ENCODE measurements around the gene KIAA0232. TPM values are rescaled to one million over a fixed set of nuclear protein-coding genes. Genes with fewer than 3 reads are reported as not detected.
A peak's percentile ranks its signal among the peaks of the same experiment; 100 is the strongest.
"Not testable (repeated sequence)": the region's sequence is repeated elsewhere in the genome, so short reads cannot be mapped to it uniquely, and the experiment has no call there.

The KIAA0232 gene
- total RNA-seq, 1 donor from 2014 or later = 20.9 TPM

DNA sequence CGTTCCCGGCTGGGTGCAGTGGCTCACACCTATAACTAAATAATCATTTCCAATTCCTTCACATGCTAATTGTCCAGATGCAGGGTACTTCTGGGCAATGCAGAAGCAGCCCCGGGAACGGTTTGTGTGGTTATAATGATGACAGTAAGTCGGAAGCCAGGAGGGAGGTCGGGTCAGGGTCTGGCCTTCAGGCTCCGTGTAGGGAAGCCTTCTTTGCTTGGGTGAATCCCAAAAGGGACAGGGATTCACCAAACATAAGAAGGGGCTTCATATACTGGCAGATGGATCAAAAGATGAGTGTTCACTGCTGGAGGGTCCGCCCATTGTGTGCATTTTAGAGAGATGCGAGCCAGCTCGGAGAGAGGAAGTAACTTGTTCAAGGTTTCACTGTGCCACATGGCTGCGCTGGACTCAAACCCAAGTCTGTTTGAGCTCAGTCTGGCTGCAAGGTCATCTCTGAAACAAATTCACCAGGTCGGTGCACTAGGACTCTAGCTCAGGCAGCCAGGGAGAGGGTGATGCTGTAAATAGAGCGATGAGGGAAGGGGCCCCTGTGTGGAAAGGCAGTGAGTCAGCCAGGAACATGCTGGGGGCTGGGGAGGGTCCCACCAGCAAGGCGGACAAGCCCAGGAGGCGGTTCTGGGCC is 4.8 kb upstream of the KIAA0232 start:
- no peak for ATAC-seq

DNA sequence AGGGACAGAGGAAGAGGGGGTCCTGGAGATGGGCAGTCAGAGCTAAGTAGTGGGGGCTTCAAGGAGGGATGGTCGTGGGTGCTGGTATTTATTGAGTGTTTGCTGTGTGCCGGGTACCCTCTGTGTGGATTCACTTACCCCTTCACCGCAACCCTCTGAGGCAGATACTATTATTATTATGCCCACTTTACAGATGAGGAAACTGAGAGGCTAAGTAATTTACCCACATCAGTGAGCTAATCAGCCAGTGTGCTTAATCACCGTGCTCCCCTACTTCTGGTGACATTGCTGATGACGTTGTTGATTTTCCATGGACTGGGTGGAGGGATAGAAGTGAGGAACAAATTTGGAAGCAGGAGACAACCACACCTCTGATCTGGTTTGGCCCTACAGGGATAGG is 4.1 kb upstream of the KIAA0232 start:
- ATAC-seq = no peak

DNA sequence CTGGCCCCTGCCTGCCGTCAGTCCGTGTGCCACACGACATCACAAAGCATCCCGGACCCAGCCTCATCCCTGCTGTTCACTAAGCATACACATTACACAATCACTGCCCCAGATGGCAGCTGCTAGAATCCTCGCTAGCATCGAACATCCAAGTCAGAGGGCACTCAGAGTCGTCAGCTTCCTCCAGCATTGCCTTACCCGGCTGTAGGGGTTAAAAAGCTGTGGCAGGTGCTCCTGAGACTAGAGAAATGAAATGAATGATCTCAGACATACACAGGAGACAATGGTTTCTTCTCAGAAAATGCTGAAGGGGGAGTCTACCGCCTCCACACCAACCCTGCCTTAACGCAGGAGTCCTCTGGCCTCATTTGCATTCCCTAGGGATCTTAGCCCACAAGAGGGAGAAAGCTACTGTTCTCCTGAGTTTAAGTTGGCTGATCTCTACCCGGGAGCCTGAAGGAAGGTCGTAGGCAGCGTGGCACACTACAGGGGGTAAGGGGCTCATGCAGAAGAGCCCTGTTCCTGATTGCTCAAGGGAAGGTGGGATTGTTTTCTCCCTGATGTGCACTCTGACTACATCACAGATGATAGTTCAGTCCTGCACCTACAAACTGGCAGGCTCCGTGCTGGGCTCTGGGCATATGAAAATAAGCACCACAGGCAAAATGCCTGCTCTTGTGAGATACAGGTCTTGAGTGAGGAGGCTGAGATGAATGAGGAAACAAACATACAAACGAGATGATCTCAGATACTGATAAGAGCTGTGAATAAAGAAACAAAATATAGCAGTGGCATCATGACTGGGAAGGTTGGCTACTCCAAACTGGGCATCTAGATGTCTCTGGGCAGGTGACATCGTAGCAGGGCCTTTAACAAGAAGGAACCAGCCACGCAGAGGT is 2.6 kb upstream of the KIAA0232 start:
- no peak for ATAC-seq

DNA sequence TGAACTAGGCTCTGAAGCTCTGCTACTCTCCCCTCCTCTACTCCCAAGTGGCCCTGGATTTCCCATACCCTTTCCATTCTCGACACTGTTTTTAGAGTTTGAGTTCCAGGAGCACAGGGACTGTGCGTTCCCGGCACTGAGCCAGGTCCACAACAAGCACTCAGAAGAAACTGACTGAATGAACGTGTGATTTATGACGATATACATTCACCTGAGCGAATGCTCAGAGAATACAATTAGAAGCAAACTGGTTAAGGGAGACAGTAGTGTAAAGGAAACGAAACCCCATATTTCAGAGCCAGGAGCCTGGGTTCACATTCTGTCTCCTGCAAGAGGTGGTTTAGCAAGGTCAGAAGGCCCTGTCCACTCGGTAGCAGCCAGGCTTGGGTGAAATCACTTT is 1.4 kb upstream of the KIAA0232 start:
- no peak for ATAC-seq

DNA sequence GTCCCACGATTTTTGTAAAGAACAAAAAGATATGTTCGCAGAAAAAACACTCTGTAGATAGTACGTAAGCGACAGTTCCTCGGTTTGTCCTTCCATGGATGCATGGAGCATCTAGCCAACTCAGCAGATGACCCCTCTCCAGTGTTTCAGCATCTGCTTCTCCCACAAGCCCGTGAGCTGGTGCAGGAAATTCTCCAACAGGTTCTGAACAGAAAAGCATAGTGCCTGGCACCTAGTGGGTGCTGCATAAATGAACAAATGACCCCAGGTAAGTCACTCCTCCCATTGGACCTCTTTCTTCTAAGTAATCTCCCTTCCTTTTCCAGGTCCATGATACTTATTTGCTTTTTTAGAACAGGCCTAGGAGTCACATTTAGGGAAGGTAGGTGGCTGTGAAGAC is 966 bp upstream of the KIAA0232 start:
- no peak for ATAC-seq

DNA sequence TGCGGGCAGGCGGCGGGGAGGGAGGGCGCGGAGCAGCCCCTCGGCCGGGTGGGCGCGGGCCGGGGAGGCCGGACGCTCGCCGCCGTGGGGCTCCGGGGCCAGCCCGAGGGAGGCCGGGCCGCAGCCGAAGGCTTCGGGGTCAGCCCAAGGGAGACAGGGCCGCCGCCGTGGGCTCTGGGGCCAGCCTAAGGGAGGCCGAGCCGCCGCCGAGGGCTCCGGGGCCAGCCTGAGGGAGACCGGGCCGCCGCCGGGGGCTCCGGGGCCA is 251 bp downstream of the KIAA0232 start:
- ATAC-seq = peak; percentile 19

DNA sequence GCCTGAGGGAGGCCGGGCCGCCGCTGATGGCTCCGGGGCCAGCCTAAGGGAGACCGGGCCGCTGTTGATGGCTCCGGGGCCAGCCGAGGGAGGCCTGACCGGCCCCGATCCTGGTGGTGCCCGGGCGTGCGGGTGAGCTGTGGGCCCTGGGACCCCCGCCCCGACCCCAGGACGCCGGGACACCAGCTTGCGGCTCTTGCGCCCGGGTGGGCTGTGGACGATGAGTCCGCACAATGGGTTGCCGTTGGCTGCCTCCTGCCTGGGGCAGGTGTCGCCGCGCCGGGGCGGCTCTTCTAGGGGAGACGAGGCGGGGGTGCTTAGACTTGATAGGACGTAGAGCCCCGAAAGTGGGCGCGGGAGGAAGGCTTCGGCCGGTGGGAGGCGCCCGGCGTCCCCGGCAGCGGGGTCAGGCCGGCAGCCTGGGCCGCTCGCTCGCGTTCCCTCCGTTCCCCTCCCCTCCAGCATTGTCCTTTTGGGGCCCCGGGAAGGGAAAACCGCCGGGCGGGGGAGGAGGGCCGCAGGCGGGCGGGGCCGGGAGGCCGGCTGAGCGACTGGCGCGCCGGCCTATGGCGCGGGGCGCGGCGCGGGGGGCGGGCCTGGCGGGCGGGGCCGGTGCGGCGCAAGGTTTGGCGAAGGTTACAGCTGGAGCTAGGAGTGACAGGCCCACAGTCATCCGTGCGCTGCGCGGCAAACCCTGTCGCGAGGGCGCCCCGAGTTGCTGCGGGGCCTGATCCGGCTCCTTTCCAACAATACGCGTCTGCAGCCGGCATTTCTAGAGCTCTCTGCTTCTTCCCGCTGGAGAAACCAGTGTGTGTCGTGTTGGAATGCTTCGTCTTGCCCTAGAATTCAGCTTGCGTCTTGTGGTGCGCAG is 819 bp downstream of the KIAA0232 start:
- peak; percentile 91 for ATAC-seq

DNA sequence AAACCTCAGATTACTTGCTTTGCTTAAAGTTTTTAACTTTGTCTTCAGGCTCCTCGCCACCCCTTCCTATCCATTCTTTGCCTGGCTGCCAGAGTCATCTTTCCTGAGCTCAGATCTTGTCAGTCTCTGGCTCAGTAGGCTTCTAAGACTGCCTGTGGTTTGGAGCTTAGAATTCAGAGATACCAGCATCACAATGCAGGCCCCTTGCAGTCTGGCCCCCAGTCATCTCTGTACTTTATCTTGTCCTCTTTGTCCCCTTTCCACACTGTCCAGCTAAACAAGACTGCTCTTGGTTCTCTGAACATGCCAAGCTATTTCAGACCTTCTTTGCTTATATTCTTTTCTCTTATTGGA is 3.0 kb downstream of the KIAA0232 start:
- no peak for ATAC-seq

DNA sequence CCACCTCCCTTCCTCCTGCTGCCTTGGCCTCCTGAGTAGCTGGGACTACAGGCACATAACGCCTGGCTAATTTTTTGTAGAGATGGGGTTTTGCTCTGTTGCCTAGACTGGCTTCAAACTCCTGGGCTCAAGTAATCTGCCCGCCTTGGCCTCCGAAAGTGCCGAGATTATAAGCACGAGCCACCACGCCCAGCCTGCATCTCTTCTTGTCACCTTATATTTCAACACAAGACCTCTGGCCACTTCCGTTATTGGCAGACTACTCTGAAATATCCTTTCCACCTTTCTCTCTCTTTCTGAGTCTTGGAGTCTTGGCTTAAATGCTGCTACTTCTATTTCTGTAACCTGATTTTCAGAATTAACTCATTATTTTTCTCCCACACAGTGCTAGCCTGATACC is 5.6 kb downstream of the KIAA0232 start:
- no peak for ATAC-seq

DNA sequence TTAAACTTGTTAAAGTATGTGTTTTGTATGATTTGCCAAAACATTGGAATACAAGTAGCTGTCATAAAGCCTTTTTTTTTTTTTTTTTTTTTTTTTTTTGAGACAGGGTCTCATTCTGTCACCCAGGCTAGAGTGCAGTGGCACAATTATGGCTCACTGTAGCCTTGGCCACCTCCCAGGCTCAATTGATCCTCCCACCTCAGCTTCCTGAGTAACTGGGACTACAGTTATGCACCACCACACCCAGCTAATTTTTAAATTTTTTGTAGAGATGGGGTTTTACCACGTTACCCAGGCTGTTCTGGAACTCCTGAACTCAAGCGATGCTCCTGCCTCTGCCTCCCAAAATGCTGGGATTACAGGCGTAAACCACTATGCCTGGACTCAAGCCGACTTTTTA is 8.7 kb downstream of the KIAA0232 start:
- not testable (repeated sequence) for ATAC-seq

DNA sequence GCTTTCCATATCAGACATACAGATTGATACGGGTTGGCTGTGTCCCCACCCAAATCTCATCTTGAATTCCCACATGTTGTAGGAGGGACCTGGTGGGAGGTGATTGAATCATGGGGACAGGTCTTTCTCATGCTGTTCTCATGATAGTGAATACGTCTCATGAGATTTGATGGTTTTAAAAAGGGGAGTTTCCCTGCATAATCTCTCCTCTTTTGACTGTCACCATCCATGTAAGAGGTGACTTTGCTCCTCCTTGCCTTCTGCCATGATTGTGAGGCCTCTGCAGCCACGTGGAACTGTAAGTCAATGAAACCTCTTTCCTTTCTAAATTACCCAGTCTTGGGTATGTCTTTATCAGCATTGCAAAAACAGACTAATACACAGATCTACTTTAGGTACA is 9.3 kb downstream of the KIAA0232 start:
- not testable (repeated sequence) for ATAC-seq

DNA sequence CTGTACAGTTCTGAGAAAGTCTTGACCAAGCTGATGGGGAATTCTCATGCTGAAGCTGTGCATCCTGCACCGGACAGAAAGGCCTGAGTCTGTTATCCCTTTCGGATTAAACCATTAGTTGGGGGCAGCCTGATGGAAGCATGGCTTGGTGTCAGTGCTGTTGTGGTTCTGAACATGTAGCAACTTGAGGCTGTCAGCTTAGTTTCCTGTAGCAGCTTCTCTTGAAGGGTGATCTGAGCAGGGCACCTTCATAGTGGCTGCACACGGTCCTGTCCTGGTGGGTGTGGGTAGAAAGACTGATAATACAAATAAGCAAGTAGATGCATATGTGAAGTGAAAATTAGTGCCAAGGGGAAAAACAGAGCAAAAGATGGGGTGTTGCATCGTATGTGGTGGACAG is 11.7 kb downstream of the KIAA0232 start:
- ATAC-seq = no peak

DNA sequence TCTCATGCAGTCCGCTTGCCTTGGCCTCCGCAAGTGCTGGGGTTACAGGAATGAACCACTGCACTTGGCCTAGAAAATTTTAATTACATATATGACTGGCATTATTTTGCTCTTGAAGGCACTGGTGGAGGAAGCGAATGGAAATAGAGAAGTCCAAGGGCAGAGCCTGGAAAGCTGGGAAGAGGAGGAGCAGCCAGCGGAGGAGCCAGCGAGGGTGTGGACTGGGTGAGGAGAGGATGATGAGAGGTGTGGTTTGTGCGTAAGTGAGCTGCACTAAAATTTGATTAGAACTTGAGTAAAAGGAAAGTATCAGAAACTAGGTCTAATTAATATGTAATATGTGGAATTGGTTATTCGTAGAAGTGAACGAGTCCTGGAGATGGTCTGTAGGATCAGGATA is 13.3 kb downstream of the KIAA0232 start:
- ATAC-seq = no peak

DNA sequence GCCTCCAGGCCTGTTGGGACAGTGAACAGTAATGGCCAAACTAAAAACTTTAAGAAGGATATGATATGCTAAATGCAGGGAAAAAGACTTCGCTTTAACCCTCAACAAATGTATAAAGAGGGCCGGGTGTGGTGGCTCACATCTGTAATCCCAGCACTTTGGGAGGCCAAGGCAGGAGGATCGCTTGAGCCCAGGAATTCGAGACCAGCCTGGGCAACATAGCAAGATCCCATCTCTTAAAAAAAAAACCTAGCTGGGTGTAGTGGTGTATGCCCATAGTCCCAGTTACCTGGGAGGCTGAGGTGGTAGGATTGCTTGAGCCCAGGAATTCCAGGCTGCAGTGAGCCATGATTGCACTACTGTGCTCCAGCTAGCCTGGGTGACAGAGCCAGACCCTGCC is 14.8 kb downstream of the KIAA0232 start:
- not testable (repeated sequence) for ATAC-seq

DNA sequence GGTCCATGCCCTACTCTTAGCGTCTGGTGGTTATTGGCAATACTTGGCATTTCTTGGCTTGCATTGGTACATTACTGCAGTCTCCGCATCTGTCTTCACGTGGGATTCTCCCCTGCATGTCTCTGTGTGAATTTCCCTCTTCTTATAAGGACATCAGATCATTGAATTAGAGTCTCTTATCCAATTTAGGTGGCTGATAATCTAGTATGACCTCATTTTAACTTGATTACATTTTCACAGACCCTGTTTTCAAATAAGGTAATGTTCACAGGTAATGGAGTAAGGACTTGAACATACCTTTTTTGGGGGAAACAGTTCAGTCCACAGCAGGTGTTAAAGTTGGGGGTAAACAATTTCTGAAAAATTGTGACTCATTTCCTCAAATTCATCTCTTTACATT is 16.6 kb downstream of the KIAA0232 start:
- ATAC-seq = no peak

DNA sequence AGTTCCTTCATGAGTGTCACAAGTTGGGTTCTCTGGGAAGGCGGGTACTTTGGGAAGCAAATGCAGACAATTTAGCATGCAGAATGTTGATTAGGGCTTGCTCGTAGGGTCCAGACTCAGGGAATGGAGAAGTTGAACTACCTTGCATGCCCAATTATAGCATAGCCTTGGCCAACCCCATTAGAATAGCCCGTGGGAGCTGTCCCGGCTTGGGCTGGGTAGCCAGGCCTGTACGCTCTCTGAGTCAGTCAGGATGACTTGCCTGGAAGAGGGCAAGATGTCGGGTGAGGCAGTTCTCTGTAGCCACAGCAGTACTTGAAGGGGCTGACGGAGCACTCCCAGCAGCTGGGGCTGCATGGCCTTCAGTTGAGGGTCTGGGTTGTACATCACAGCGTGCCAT is 19.5 kb downstream of the KIAA0232 start:
- peak; percentile 56 for ATAC-seq

DNA sequence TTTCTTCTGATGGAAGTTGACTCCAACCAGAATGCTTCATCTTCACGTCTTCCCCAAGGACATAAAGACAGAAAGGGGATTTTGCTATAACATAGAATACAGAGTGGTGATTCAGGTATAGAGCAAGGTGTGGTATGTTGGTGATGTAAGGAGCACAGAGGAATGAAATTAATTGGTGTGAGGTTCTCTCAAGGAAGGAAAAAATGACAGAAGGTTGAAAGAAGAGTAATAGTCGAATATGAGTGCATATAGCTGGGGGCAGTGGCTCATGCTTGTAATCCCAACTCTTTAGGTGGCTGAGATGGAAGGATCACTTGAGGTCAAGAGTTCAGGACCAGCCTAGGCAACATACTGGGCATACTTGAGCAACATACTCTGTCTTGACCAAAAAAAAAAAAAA is 20.1 kb downstream of the KIAA0232 start:
- ATAC-seq = peak; percentile 62

DNA sequence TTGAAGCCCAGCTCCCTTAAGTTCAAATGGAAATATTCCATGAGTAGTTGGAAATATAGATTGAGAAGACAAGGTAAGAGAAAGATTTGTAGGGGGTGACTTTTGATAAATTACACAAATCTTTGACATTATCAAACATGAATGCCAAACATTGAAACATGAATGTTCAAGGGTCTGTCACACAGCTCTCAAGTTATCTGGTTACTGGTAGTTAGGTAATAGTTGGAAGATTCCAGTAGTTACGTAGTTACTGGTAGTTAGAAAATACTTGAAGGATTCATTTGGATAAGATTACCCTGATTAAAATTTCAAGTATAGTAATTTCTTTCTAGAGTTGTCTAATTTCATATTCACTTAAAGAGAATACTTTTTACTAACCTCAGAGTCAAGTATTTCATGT is 20.7 kb downstream of the KIAA0232 start:
- no peak for ATAC-seq

DNA sequence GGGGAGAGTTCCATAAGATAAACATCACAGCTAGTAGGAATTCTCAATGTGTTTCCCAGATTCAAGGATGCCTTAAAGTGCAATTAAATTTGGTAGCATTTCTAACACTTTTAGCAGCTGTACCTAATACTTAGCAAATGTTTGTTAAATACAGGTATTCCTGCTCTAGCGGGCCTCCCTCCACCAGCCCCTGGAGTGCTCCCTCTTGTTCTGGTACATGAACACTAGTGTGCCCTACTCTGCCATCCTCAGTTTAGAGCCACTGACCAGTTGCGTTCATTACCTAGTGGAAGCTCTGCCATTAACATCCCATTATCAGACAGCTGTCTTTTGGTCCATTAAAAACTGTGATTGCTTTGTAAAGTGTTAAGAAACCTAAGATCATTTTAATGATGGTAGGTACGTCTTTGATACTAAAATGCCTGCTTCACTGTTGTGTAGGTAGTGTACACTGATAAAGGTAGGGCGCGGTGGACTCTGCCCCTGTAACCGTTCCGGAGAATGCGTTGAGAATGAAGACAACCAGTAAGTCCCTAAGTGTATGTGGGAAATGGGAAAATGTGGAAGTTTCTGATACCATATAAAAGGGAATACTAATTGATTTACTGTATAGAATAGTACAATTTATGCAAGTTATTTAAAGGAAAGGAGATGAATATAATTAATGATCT is 21.7 kb downstream of the KIAA0232 start:
- ATAC-seq = no peak

DNA sequence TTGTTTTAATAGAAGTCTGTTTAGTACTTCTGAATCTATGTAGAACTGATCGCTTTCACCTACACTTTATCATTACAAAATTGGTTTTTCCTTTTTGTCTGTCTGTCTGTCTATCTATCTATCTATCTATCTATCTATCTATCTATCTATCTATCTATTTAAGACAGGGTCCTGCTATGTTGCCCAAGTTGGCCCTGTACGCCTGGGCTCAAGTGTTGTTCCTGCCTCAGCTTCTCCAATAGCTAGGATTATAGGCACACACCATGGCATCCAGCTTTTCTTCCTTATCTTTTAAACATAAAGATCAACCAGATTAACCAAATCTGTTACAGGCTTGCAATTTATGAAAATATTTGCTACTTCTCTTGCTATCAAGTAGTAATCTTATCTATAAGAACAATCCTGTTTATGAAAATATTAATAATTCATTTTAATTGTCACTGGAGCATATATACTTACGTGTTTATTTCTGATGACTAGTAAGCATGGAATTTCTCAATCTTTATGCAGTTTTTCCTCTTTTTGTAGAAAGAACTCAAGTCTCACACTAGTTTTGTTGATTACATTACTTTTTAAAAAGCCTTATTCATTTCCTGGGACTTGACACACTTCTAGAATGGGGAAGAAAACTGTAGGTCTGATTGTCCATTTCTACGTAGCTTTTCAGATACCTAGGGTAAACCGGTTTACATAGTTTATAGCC is 24.5 kb downstream of the KIAA0232 start:
- no peak for ATAC-seq

DNA sequence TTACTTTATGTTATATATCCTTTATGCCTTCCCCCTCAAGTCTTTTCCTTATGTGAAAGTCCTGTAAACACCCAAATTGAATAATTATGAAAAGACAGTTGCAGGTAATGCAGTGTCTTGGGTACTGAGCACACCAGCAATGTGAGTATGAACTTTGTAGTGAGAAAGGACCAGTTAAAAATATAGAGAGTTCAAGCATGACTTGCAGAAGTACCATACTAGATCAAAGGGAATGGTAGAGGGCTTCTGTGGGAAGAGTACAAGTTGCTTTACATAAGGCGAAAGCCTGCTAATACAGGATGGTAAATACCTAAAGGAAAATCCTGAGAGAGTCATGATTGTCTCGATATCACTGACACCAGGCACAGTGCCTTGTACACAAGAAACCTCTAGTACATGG is 25.7 kb downstream of the KIAA0232 start:
- no peak for ATAC-seq

DNA sequence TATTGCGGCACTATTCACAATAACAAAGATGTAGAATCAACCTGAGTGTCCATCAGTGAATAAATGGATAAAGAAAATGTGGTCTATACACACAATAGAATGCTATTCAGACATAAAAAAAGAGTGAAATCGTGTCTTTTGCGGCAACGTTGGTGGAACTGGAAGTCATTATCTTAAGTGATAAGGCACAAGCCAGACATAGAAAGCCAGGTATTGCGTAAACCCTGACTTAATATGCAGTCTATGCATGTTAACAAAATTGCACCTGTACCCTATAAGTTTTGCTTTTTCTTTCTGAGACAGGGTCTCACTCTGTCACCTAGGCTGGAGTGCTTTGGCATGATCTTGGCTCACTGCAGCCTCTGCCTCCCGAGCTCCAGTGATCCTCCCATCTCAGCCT is 28.6 kb downstream of the KIAA0232 start:
- no peak for ATAC-seq
